Keratinocyte (primary cell): Measurements from ENCODE around the gene CLSTN2.

Experiments
- EZH2 ChIP-seq: IDR thresholded peaks from one replicate; pipeline ENCODE4 v1.6.1; 2012; ENCODE audit warnings: inconsistent platforms, mild to moderate bottlenecking, low read length, moderate library complexity
- TF ChIP-seq, protein P1 (sequence below), 3 experiments: IDR thresholded peaks in 1 of 3; conservative IDR thresholded peaks in 1 of 3; optimal IDR thresholded peaks in 1 of 3; 2 replicates in 2 of 3; 3 replicates in 1 of 3; pipeline versions ENCODE3 to v1.5.1; 2011; ENCODE audit warnings: low read length in 3 of 3, mild to moderate bottlenecking in 3 of 3, moderate library complexity in 2 of 3, control low read depth in 1 of 3, inconsistent platforms in 1 of 3; ENCODE audit not compliant: insufficient read depth in 2 of 3; ENCODE audit errors: extremely low read depth in 1 of 3

DNA sequence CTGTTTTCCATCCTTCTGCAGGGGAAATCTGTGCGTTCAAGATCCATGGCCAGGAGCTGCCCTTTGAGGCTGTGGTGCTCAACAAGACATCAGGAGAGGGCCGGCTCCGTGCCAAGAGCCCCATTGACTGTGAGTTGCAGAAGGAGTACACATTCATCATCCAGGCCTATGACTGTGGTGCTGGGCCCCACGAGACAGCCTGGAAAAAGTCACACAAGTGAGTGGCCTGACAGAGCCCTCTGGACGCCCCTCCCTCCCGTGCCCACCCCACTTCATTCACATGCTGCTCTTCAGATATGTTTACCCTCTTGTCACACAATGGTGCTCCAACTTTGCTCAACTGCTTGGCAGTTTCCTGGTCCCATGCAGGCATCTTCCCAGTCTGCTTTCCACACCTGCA is 468.6 kb downstream of the CLSTN2 start:
- TF ChIP-seq, protein P1, sequence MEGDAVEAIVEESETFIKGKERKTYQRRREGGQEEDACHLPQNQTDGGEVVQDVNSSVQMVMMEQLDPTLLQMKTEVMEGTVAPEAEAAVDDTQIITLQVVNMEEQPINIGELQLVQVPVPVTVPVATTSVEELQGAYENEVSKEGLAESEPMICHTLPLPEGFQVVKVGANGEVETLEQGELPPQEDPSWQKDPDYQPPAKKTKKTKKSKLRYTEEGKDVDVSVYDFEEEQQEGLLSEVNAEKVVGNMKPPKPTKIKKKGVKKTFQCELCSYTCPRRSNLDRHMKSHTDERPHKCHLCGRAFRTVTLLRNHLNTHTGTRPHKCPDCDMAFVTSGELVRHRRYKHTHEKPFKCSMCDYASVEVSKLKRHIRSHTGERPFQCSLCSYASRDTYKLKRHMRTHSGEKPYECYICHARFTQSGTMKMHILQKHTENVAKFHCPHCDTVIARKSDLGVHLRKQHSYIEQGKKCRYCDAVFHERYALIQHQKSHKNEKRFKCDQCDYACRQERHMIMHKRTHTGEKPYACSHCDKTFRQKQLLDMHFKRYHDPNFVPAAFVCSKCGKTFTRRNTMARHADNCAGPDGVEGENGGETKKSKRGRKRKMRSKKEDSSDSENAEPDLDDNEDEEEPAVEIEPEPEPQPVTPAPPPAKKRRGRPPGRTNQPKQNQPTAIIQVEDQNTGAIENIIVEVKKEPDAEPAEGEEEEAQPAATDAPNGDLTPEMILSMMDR (optimal IDR thresholded peaks at IDR 0.05 in 1 of 3, IDR thresholded peaks at IDR 0.05 in 1 of 3, conservative IDR thresholded peaks at IDR 0.05 in 1 of 3; ENCODE audit: extremely low read depth in 1 of 3, insufficient read depth in 2 of 3, low read length in 3 of 3), result no peak
- no peak for TF ChIP-seq EZH2
